CD14-positive monocyte (primary cell): ENCODE results near the gene AMOTL1. TPM values are rescaled to one million over a fixed set of nuclear protein-coding genes. Genes with fewer than 3 reads are reported as not detected.
A peak's percentile ranks its signal among the peaks of the same experiment; 100 is the strongest.

Experiments
- DNase-seq, 3 donors: peaks; one replicate each; pipeline ENCODE4 v3.0.0-alpha.2; 2011 to 2022
- H2AFZ ChIP-seq: 2 replicates; pipeline ENCODE4 v1.6.0; 2012; ENCODE audit warnings: mild to moderate bottlenecking, low read depth, low read length, inconsistent platforms; ENCODE audit not compliant: insufficient read depth, poor library complexity, severe bottlenecking
- H3K27ac ChIP-seq, 2 donors: 1 replicate in 1 of 2; 2 replicates in 1 of 2; pipeline ENCODE4 v1.5.1; 2012 to 2013; ENCODE audit warnings: low read length in 2 of 2, control low read depth in 1 of 2, inconsistent platforms in 1 of 2, low read depth in 1 of 2, mild to moderate bottlenecking in 1 of 2
- H3K27me3 ChIP-seq, 2 donors: one replicate each; pipeline versions ENCODE4 v1.6.0 to v1.6.1; 2011 to 2013; ENCODE audit warnings: low read length in 2 of 2; ENCODE audit not compliant: control insufficient read depth in 2 of 2, insufficient read depth in 2 of 2
- H3K36me3 ChIP-seq, 2 donors: replicated peaks in 1 of 2; 1 replicate in 1 of 2; 2 replicates in 1 of 2; pipeline versions ENCODE4 v1.5.1 to v1.6.1; 2012 to 2013; ENCODE audit warnings: low read length in 2 of 2, control low read depth in 1 of 2, inconsistent platforms in 1 of 2, mild to moderate bottlenecking in 1 of 2; ENCODE audit not compliant: insufficient read depth in 2 of 2, control insufficient read depth in 1 of 2
- H3K4me1 ChIP-seq, 2 donors: 1 replicate in 1 of 2; 2 replicates in 1 of 2; pipeline versions ENCODE4 v1.5.1 to v1.6.1; 2012 to 2013; ENCODE audit warnings: low read length in 2 of 2, control low read depth in 1 of 2, inconsistent platforms in 1 of 2, mild to moderate bottlenecking in 1 of 2, moderate library complexity in 1 of 2; ENCODE audit not compliant: insufficient read depth in 2 of 2, control insufficient read depth in 1 of 2
- H3K4me2 ChIP-seq: replicated peaks from 2 replicates; pipeline ENCODE3; 2012; ENCODE audit warnings: low read length, moderate library complexity, mild to moderate bottlenecking; ENCODE audit not compliant: poor library complexity, severe bottlenecking; ENCODE audit errors: extremely low read depth
- H3K4me3 ChIP-seq, 3 experiments: fragments of 200-600 bp in 1 of 3; sonication (generic) in 1 of 3; replicated peaks in 1 of 3; 1 replicate in 2 of 3; 2 replicates in 1 of 3; pipeline ENCODE4 v1.5.1; 2011 to 2013; ENCODE audit warnings: low read length in 3 of 3, mild to moderate bottlenecking in 3 of 3, control low read depth in 2 of 3, low read depth in 2 of 3, inconsistent platforms in 1 of 3, moderate library complexity in 1 of 3
- H3K79me2 ChIP-seq: 2 replicates; pipeline ENCODE4 v1.6.0; 2012; ENCODE audit warnings: mild to moderate bottlenecking, control low read depth, inconsistent platforms, low read length, moderate library complexity; ENCODE audit not compliant: insufficient read depth
- H3K9ac ChIP-seq: 2 replicates; pipeline ENCODE4 v1.6.0; 2017; ENCODE audit warnings: low read length, mild to moderate bottlenecking; ENCODE audit not compliant: insufficient read depth, poor library complexity, severe bottlenecking
- H3K9me3 ChIP-seq, 2 donors: replicated peaks in 1 of 2; 1 replicate in 1 of 2; 2 replicates in 1 of 2; pipeline versions ENCODE4 v1.5.1 to v1.6.1; 2012 to 2013; ENCODE audit warnings: low read length in 2 of 2, control low read depth in 1 of 2; ENCODE audit not compliant: control insufficient read depth in 1 of 2, insufficient read depth in 1 of 2
- H4K20me1 ChIP-seq: 2 replicates; pipeline ENCODE4 v1.6.0; 2012; ENCODE audit warnings: mild to moderate bottlenecking, low read length, control low read depth, moderate library complexity; ENCODE audit not compliant: insufficient read depth
- H3K27ac Mint-ChIP-seq, 7 donors: one replicate each; pipeline ENCODE4 v1.8.0; 2020; ENCODE audit warnings: mild to moderate bottlenecking in 7 of 7, mixed read lengths in 7 of 7, moderate library complexity in 6 of 7, inconsistent platforms in 2 of 7
- H3K27me3 Mint-ChIP-seq, 3 donors: one replicate each; pipeline ENCODE4 v1.8.0; 2021 to 2022; ENCODE audit warnings: low read depth in 3 of 3, mild to moderate bottlenecking in 3 of 3, mixed read lengths in 3 of 3, moderate library complexity in 3 of 3, inconsistent platforms in 1 of 3
- H3K36me3 Mint-ChIP-seq, 2 donors: one replicate each; pipeline ENCODE4 v1.8.0; 2020; ENCODE audit warnings: mixed read lengths in 2 of 2, inconsistent platforms in 1 of 2, mild to moderate bottlenecking in 1 of 2
- H3K4me1 Mint-ChIP-seq: one replicate; pipeline ENCODE4 v1.8.0; 2020; ENCODE audit warnings: mild to moderate bottlenecking, mixed read lengths
- H3K4me3 Mint-ChIP-seq, 2 donors: one replicate each; pipeline ENCODE4 v1.8.0; 2020; ENCODE audit warnings: mild to moderate bottlenecking in 2 of 2, mixed read lengths in 2 of 2, moderate library complexity in 1 of 2
- H3K9me3 Mint-ChIP-seq, 7 donors: one replicate each; pipeline ENCODE4 v1.8.0; 2020 to 2022; ENCODE audit warnings: mixed read lengths in 7 of 7, mild to moderate bottlenecking in 6 of 7, moderate library complexity in 6 of 7, inconsistent platforms in 2 of 7
- CTCF ChIP-seq: fragments of 200-600 bp; IDR thresholded peaks from one replicate; pipeline ENCODE4 v1.8.0; 2022; ENCODE audit warnings: antibody characterized with exemption, mild to moderate bottlenecking
- WGBS: methylation state at CpG from one replicate; pipeline ENCODE4 v1.1.5; 2013; ENCODE audit warnings: missing lambda C conversion rate; ENCODE audit not compliant: insufficient coverage; 5-methylcytosine and 5-hydroxymethylcytosine counted together
- intact Hi-C, 2 donors: fragments of 100-400 bp; cut with micrococcal nuclease; formaldehyde crosslinking; loops; one replicate each; pipeline versions ENCODE4 v1.15.0 to v1.15.1; 2023
- polyA plus RNA-seq, 3 donors: library from polyadenylated mRNA; depleted of rRNA in 1 of 3; unstranded in 2 of 3; stranded (reverse) in 1 of 3; fragments of 300-500 nt in 2 of 3; fragments of >200 nt in 1 of 3; fragmentation: Illumina TruSeq in 2 of 3; gene quantifications; 1 replicate in 2 of 3; 2 replicates in 1 of 3; pipeline ENCODE4 v1.2.3, GENCODE V29; 2012 to 2021

AMOTL1 gene
- polyA plus RNA-seq, 3 donors, result 0.41 to 0.66 (median 0.46) TPM

- Histone ChIP-seq H3K27me3 (no peaks in the 10 kb centered on the region), H3K79me2 (no peaks in the 10 kb centered on the region), H3K9ac (no peak overlapping the region), H3K9me3 (no peaks in the 10 kb centered on the region), H3K4me1 (no peaks in the 10 kb centered on the region), H3K4me3 (no peak overlapping the region), H3K36me3 (peaks cover 0 to 39% of the 10 kb centered on the region in 2 donors), H4K20me1 (no peaks in the 10 kb centered on the region), H2AFZ (no peak overlapping the region), H3K4me2 (no peak overlapping the region), H3K27ac (no peak overlapping the region)
- Mint-ChIP-seq H3K9me3 (no peaks in the 10 kb centered on the region), H3K36me3 (peaks cover 32 to 39% of the 10 kb centered on the region in 2 donors), H3K4me3 (no peak overlapping the region), H3K27me3 (no peaks in the 10 kb centered on the region), H3K27ac (no peak overlapping the region), H3K4me1 (no peaks in the 10 kb centered on the region)
- DNase-seq, result no peak
- intact Hi-C loops, result no loop called here
- 86% methylated on average over 1 of the region's 4 CpGs for WGBS
- no peak for TF ChIP-seq CTCF
Observed at GRCh38 chr11:94832604-94833235, 64.6 kb downstream of the AMOTL1 start.

- intact Hi-C loops, result no loop called here
- Mint-ChIP-seq H3K9me3 (no peaks in the 10 kb centered on the region), H3K4me3 (no peak overlapping the region), H3K36me3 (peaks cover 28 to 30% of the 10 kb centered on the region in 2 donors), H3K27ac (peak overlapping the region in 1 of 7 donors; percentile 38), H3K27me3 (no peaks in the 10 kb centered on the region), H3K4me1 (no peaks in the 10 kb centered on the region)
- Histone ChIP-seq H3K4me3 (no peak overlapping the region), H3K4me2 (no peak overlapping the region), H3K27me3 (no peaks in the 10 kb centered on the region), H3K9me3 (no peaks in the 10 kb centered on the region), H4K20me1 (no peaks in the 10 kb centered on the region), H3K4me1 (no peaks in the 10 kb centered on the region), H3K79me2 (no peaks in the 10 kb centered on the region), H3K9ac (no peak overlapping the region), H2AFZ (no peak overlapping the region), H3K27ac (no peak overlapping the region), H3K36me3 (peaks cover 0 to 39% of the 10 kb centered on the region in 2 donors)
- 100% methylated on average over 1 of the region's 4 CpGs for WGBS
- no peak for DNase-seq
- TF ChIP-seq CTCF, result no peak
Observed at GRCh38 chr11:94834911-94835593, 66.9 kb downstream of the AMOTL1 start.
